H9 (cell line): ENCODE data around the gene DDX49. TPM values are rescaled to one million over a fixed set of nuclear protein-coding genes. Genes with fewer than 3 reads are reported as not detected.

Experiments
- DNase-seq: peaks from one replicate; pipeline ENCODE4 v3.0.0-alpha.2; 2017
- H2AFZ ChIP-seq: one replicate; pipeline ENCODE4 v1.6.1; 2013; ENCODE audit warnings: mild to moderate bottlenecking, low read length, control low read depth, moderate library complexity
- H2AK5ac ChIP-seq: 2 replicates; pipeline ENCODE4 v1.6.1; 2013; ENCODE audit warnings: low read length, control low read depth, mixed read lengths; ENCODE audit not compliant: insufficient read length
- H2BK120ac ChIP-seq: one replicate; pipeline ENCODE4 v1.6.1; 2013; ENCODE audit warnings: low read depth, mild to moderate bottlenecking, low read length, control low read depth, inconsistent platforms; ENCODE audit not compliant: poor library complexity, severe bottlenecking
- H2BK12ac ChIP-seq: 2 replicates; pipeline ENCODE4 v1.6.1; 2013; ENCODE audit warnings: low read length, control low read depth, mixed read lengths, low read depth; ENCODE audit not compliant: insufficient read length
- H2BK15ac ChIP-seq: 2 replicates; pipeline ENCODE4 v1.6.1; 2013; ENCODE audit warnings: low read depth, low read length, control low read depth
- H2BK20ac ChIP-seq: one replicate; pipeline ENCODE4 v1.6.1; 2013; ENCODE audit warnings: low read depth, mild to moderate bottlenecking, low read length, control low read depth, inconsistent platforms; ENCODE audit not compliant: poor library complexity, severe bottlenecking
- H2BK5ac ChIP-seq: 2 replicates; pipeline ENCODE4 v1.6.1; 2013; ENCODE audit warnings: low read length, control low read depth, mixed read lengths; ENCODE audit not compliant: insufficient read length
- H3K14ac ChIP-seq: 2 replicates; pipeline ENCODE4 v1.6.1; 2013; ENCODE audit warnings: low read length, control low read depth; ENCODE audit not compliant: insufficient read depth
- H3K18ac ChIP-seq: 2 replicates; pipeline ENCODE4 v1.6.1; 2013; ENCODE audit warnings: low read depth, mild to moderate bottlenecking, mixed read lengths, low read length, control low read depth; ENCODE audit not compliant: insufficient read length
- H3K23ac ChIP-seq: 2 replicates; pipeline ENCODE4 v1.6.1; 2013; ENCODE audit warnings: low read length, control low read depth, mixed read lengths, low read depth; ENCODE audit not compliant: insufficient read length
- H3K23me2 ChIP-seq: 2 replicates; pipeline ENCODE4 v1.6.1; 2013; ENCODE audit warnings: low read depth, mild to moderate bottlenecking, mixed read lengths, low read length, control low read depth; ENCODE audit not compliant: insufficient read length, poor library complexity, severe bottlenecking
- H3K27ac ChIP-seq: 2 replicates; pipeline ENCODE4 v1.5.1; 2013; ENCODE audit warnings: low read length, control low read depth, mixed read lengths, low read depth; ENCODE audit not compliant: insufficient read length
- H3K27me3 ChIP-seq: 2 replicates; pipeline ENCODE4 v1.6.1; 2013; ENCODE audit warnings: low read length, control low read depth, inconsistent platforms; ENCODE audit not compliant: insufficient read depth
- H3K4ac ChIP-seq: 2 replicates; pipeline ENCODE4 v1.6.1; 2013; ENCODE audit warnings: low read depth, mild to moderate bottlenecking, control low read depth, inconsistent platforms, low read length, moderate library complexity
- H3K4me1 ChIP-seq: 2 replicates; pipeline ENCODE4 v1.6.1; 2013; ENCODE audit warnings: low read length, control low read depth, inconsistent platforms; ENCODE audit not compliant: insufficient read depth
- H3K4me2 ChIP-seq: 2 replicates; pipeline ENCODE4 v1.6.1; 2013; ENCODE audit warnings: low read length, control low read depth, mixed read lengths; ENCODE audit not compliant: insufficient read length, insufficient read depth
- H3K56ac ChIP-seq: 2 replicates; pipeline ENCODE4 v1.6.1; 2013; ENCODE audit warnings: low read depth, mild to moderate bottlenecking, mixed read lengths, low read length, control low read depth; ENCODE audit not compliant: insufficient read length
- H3K79me1 ChIP-seq: 2 replicates; pipeline ENCODE4 v1.6.1; 2013; ENCODE audit warnings: low read depth, mild to moderate bottlenecking, moderate library complexity, low read length, control low read depth, inconsistent platforms; ENCODE audit not compliant: insufficient read depth, poor library complexity, severe bottlenecking
- H3K79me2 ChIP-seq: 2 replicates; pipeline ENCODE4 v1.6.1; 2013; ENCODE audit warnings: low read length, control low read depth, inconsistent platforms; ENCODE audit not compliant: insufficient read depth
- H3K9ac ChIP-seq: 2 replicates; pipeline ENCODE4 v1.6.1; 2013; ENCODE audit warnings: low read length, control low read depth, mixed read lengths; ENCODE audit not compliant: insufficient read length; ENCODE audit errors: extremely low read depth
- H3K9me3 ChIP-seq: one replicate; pipeline ENCODE4 v1.6.1; 2013; ENCODE audit warnings: low read depth, low read length, inconsistent platforms; ENCODE audit not compliant: control insufficient read depth
- H3T11ph ChIP-seq: one replicate; pipeline ENCODE4 v1.6.1; 2013; ENCODE audit warnings: mild to moderate bottlenecking, low read length, control low read depth, inconsistent platforms
- H4K20me1 ChIP-seq: one replicate; pipeline ENCODE4 v1.6.1; 2013; ENCODE audit not compliant: control insufficient read depth, insufficient read length, insufficient read depth
- H4K5ac ChIP-seq: 2 replicates; pipeline ENCODE4 v1.6.1; 2013; ENCODE audit warnings: low read depth, mild to moderate bottlenecking, mixed read lengths, low read length, control low read depth; ENCODE audit not compliant: insufficient read length
- H4K8ac ChIP-seq: replicated peaks from 2 replicates; pipeline ENCODE4 v1.6.1; 2013; ENCODE audit warnings: low read length, control low read depth, mixed read lengths, low read depth; ENCODE audit not compliant: insufficient read length
- H4K91ac ChIP-seq: 2 replicates; pipeline ENCODE4 v1.6.1; 2013; ENCODE audit warnings: low read depth, mild to moderate bottlenecking, moderate library complexity, mixed read lengths, low read length, control low read depth; ENCODE audit not compliant: insufficient read length
- H3K27ac Mint-ChIP-seq, 3 experiments: 2 replicates in 2 of 3; 3 replicates in 1 of 3; pipeline ENCODE4 v1.8.0; 2020 to 2021; ENCODE audit warnings: mixed read lengths in 3 of 3, mild to moderate bottlenecking in 1 of 3, moderate library complexity in 1 of 3
- H3K27me3 Mint-ChIP-seq: 2 replicates; pipeline ENCODE4 v1.8.0; 2021; ENCODE audit warnings: low read depth, mild to moderate bottlenecking, moderate library complexity, mixed read lengths
- H3K36me3 Mint-ChIP-seq, 3 experiments: 2 replicates in 2 of 3; 3 replicates in 1 of 3; pipeline ENCODE4 v1.8.0; 2020 to 2021; ENCODE audit warnings: low read depth in 3 of 3, mixed read lengths in 3 of 3; ENCODE audit not compliant: insufficient read depth in 1 of 3
- H3K4me1 Mint-ChIP-seq, 2 experiments: 2 replicates each; pipeline ENCODE4 v1.8.0; 2020; ENCODE audit warnings: mixed read lengths in 2 of 2
- H3K4me3 Mint-ChIP-seq, 2 experiments: 2 replicates in 1 of 2; 3 replicates in 1 of 2; pipeline ENCODE4 v1.8.0; 2020 to 2021; ENCODE audit warnings: mild to moderate bottlenecking in 2 of 2, mixed read lengths in 2 of 2, moderate library complexity in 1 of 2
- H3K9me3 Mint-ChIP-seq, 2 experiments: 2 replicates in 1 of 2; 3 replicates in 1 of 2; pipeline ENCODE4 v1.8.0; 2020; ENCODE audit warnings: mild to moderate bottlenecking in 2 of 2, mixed read lengths in 2 of 2, moderate library complexity in 1 of 2
- WGBS: extraction: QIAGEN DNeasy Blood & Tissue Kit; methylation state at CpG from one replicate; pipeline ENCODE4 v1.1.7; 2013; ENCODE audit warnings: missing lambda C conversion rate, low lambda C conversion rate, mixed read lengths; ENCODE audit not compliant: insufficient read length; ENCODE audit errors: extremely low coverage; 5-methylcytosine and 5-hydroxymethylcytosine counted together
- total RNA-seq: library from RNA; stranded (reverse); gene quantifications from 2 replicates; pipeline ENCODE4 v1.2.1, GENCODE V29; 2021
- TF ChIP-seq, protein P1 (sequence below): fragments of 200-600 bp; sonication (generic); conservative IDR thresholded peaks from 3 replicates; pipeline ENCODE4 v1.8.0; 2021; ENCODE audit warnings: antibody characterized with exemption, mild to moderate bottlenecking

The DDX49 gene
- total RNA-seq, 1 experiment from 2014 or later: 52.3 TPM

DNA sequence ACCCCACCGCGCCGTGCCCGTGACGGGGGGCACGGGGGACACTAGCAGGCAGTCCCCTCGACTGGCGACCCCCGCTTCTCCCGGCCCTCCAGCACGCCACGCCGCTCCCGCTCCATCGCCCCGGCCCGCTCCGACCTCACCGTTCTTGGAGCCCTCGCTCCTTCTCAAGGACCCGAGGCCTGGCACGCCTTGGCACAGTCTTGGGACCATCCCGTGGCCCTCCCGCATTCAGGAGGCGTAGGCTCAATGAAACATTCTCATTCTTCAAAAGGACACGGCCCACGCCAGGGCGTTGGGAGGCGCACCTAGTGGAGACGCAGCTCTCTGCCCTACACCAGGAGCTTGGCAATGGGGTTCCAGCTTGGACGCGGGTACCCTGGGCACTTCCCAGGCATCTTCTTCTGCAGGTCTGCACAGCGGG lies 23.1 kb upstream of the DDX49 start:
- no peak overlapping the region for H3K27ac ChIP-seq
- no peaks in the 10 kb centered on the region for H3K4me1 ChIP-seq
- no peaks in the 10 kb centered on the region for H4K20me1 ChIP-seq
- H2BK120ac ChIP-seq: no peak overlapping the region
- no peak overlapping the region for H4K91ac ChIP-seq
- H3K56ac ChIP-seq: no peak overlapping the region
- H4K5ac ChIP-seq: no peak overlapping the region
- WGBS: no CpG with 5 or more reads among the region's 33 CpGs
- H3K18ac ChIP-seq: no peak overlapping the region
- peaks cover 7% of the 10 kb centered on the region for H3K23me2 ChIP-seq
- Mint-ChIP-seq H3K4me3 (peak overlapping the region; percentile 72 to 87), H3K9me3 (no peaks in the 10 kb centered on the region), H3K27ac (no peak overlapping the region), H3K27me3 (peaks cover 17% of the 10 kb centered on the region), H3K36me3 (peaks cover 0 to 7% (median 2%) of the 10 kb centered on the region in 3 experiments; a peak in 5 of 7 replicates), H3K4me1 (peaks cover 0 to 10% of the 10 kb centered on the region in 2 experiments; a peak in 1 of 4 replicates)
- H3K9ac ChIP-seq: no peak overlapping the region
- H3K27me3 ChIP-seq: no peaks in the 10 kb centered on the region; the same call in 1 of the 2 replicates
- no peak for DNase-seq
- no peak overlapping the region for H2AFZ ChIP-seq
- H3K4ac ChIP-seq: no peak overlapping the region
- no peak overlapping the region for H2BK15ac ChIP-seq
- no peak overlapping the region for H2BK5ac ChIP-seq
- peak overlapping the region; percentile 10 for H3K4me2 ChIP-seq
- no peak overlapping the region for H2BK12ac ChIP-seq
- TF ChIP-seq, protein P1, sequence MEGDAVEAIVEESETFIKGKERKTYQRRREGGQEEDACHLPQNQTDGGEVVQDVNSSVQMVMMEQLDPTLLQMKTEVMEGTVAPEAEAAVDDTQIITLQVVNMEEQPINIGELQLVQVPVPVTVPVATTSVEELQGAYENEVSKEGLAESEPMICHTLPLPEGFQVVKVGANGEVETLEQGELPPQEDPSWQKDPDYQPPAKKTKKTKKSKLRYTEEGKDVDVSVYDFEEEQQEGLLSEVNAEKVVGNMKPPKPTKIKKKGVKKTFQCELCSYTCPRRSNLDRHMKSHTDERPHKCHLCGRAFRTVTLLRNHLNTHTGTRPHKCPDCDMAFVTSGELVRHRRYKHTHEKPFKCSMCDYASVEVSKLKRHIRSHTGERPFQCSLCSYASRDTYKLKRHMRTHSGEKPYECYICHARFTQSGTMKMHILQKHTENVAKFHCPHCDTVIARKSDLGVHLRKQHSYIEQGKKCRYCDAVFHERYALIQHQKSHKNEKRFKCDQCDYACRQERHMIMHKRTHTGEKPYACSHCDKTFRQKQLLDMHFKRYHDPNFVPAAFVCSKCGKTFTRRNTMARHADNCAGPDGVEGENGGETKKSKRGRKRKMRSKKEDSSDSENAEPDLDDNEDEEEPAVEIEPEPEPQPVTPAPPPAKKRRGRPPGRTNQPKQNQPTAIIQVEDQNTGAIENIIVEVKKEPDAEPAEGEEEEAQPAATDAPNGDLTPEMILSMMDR: no peak
- H3K14ac ChIP-seq: no peak overlapping the region
- H3K79me2 ChIP-seq: no peaks in the 10 kb centered on the region
- no peaks in the 10 kb centered on the region for H3K79me1 ChIP-seq
- H3K23ac ChIP-seq: no peak overlapping the region
- no peak overlapping the region for H2BK20ac ChIP-seq
- H2AK5ac ChIP-seq: no peak overlapping the region
- H3K9me3 ChIP-seq: no peaks in the 10 kb centered on the region
- no peak overlapping the region for H4K8ac ChIP-seq
- no peak overlapping the region for H3T11ph ChIP-seq
